ENCODE results near the gene ZNF688.

The ZNF688 gene

DNA sequence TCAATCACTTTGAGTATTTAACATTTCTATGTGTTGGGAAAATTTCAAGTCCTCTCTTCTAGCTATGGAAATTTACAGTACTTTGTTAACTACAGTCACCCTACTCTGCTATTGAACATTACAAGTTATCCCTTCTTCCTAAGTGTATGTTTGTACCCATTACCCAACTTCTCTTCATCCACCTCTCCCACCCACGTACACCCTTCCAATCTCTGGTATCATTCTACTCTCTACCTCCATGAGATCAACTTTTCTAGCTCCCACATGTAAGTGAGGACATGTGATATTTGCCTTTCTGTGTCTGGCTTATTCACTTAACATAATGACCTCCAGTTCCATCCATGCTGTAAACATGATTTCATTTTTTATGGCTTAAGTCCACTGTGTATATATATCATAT, 3.2 kb upstream of the ZNF688 start:
- Histone ChIP-seq H3K18ac (ENCODE audit: low read length) (no peak overlapping the region), H3K9me3 (replicated peaks in 1 of 2; ENCODE audit: control insufficient read depth in 2 of 2, insufficient read depth in 1 of 2, low read depth in 1 of 2, low read length in 2 of 2) (no peaks in the 10 kb centered on the region), H2BK15ac (ENCODE audit: low read length) (no peak overlapping the region), H2BK5ac (ENCODE audit: low read length) (no peak overlapping the region), H4K8ac (ENCODE audit: low read depth, low read length) (no peak overlapping the region), H3K4ac (ENCODE audit: low read length) (no peak overlapping the region), H3K4me3 (ENCODE audit: low read length in 2 of 2) (no peak overlapping the region), H3K79me1 (ENCODE audit: low read depth, low read length) (no peaks in the 10 kb centered on the region), H2AFZ (ENCODE audit: low read length) (no peak overlapping the region), H3K4me2 (ENCODE audit: insufficient read depth, low read length, poor library complexity, severe bottlenecking) (no peak overlapping the region), H3K36me3 (replicated peaks in 1 of 2; ENCODE audit: control insufficient read depth in 2 of 2, insufficient read depth in 2 of 2, low read length in 2 of 2) (peaks cover 10 to 26% of the 10 kb centered on the region in 2 donors), H3K9ac (ENCODE audit: low read depth, low read length, poor library complexity) (no peak overlapping the region), H2AK5ac (ENCODE audit: low read depth, low read length) (no peak overlapping the region), H3K4me1 (ENCODE audit: control insufficient read depth in 2 of 2, insufficient read depth in 1 of 2, low read depth in 1 of 2, low read length in 2 of 2) (peaks cover 0 to 4% of the 10 kb centered on the region in 2 donors), H4K91ac (ENCODE audit: low read depth, low read length, poor library complexity) (no peak overlapping the region), H3K14ac (ENCODE audit: low read length) (no peak overlapping the region), H3K27ac (replicated peaks; ENCODE audit: low read length) (no peak overlapping the region), H2BK120ac (ENCODE audit: low read depth, low read length) (no peak overlapping the region), H3K27me3 (ENCODE audit: control insufficient read depth in 3 of 3, insufficient read depth in 3 of 3, low read depth in 1 of 3, low read length in 3 of 3) (no peaks in the 10 kb centered on the region), H3K23ac (ENCODE audit: low read depth, low read length, poor library complexity) (no peak overlapping the region), H2BK12ac (ENCODE audit: low read length) (no peak overlapping the region)
- WGBS, 2 donors (ENCODE audit: extremely low coverage in 2 of 2, insufficient read length in 2 of 2, insufficient replicate concordance in 1 of 2), result 100% methylated on average over 1 of the region's 1 CpG; no CpG with 5 or more reads in 1 of the 2 donors
- no peak for DNase-seq (ENCODE audit: low spot score)

DNA sequence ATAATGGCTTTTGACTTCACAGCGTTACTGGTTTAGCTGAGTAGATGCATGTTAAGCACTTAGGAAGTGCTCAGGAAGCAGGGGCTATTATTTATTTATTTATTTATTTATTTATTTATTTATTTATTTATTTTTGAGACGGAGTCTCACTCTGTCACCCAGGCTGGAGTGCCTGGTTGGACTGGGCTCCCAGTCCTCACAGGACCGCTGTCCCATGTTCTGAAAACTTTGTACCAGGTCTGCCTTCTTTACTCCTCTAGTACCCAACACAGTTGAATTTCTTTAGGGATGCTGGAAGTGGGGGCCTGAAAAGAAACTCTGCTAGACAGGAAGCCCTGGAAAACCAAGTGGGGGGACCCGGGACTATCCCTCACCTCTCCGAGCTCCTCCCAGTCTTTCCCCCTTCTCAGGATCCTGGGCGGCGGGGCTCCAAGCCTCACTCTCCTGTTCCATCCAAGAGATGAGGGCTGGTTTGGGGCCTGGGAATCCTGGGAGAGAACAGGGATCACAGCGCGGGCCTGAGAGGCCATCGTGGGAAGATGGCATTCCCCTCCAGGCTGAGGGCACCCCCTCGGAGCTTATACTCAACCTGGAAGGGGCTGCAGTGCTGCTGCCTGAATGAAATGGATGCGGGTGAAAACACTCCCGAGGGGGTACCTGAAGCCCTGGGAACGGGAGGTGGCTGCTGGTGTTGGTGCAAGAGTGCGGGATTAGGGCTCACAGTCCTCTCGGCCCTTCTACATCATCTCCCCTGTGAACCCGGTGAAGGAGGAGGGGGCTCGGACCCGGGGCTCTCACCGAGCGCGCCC, 674 bp downstream of the ZNF688 start:
- Histone ChIP-seq H2AK5ac (ENCODE audit: low read depth, low read length) (peak overlapping the region; percentile 68), H4K91ac (ENCODE audit: low read depth, low read length, poor library complexity) (no peak overlapping the region), H3K27me3 (ENCODE audit: control insufficient read depth in 3 of 3, insufficient read depth in 3 of 3, low read depth in 1 of 3, low read length in 3 of 3) (no peaks in the 10 kb centered on the region), H3K9ac (ENCODE audit: low read depth, low read length, poor library complexity) (peak overlapping the region; percentile 97), H2BK5ac (ENCODE audit: low read length) (peak overlapping the region; percentile 97), H2AFZ (ENCODE audit: low read length) (peak overlapping the region; percentile 96), H3K4ac (ENCODE audit: low read length) (peak overlapping the region; percentile 81), H3K9me3 (replicated peaks in 1 of 2; ENCODE audit: control insufficient read depth in 2 of 2, insufficient read depth in 1 of 2, low read depth in 1 of 2, low read length in 2 of 2) (peaks cover 0 to 3% of the 10 kb centered on the region in 2 donors), H3K18ac (ENCODE audit: low read length) (peak overlapping the region; percentile 96), H3K23ac (ENCODE audit: low read depth, low read length, poor library complexity) (peak overlapping the region; percentile 89), H4K8ac (ENCODE audit: low read depth, low read length) (peak overlapping the region; percentile 29), H3K14ac (ENCODE audit: low read length) (peak overlapping the region; percentile 77), H3K4me1 (ENCODE audit: control insufficient read depth in 2 of 2, insufficient read depth in 1 of 2, low read depth in 1 of 2, low read length in 2 of 2) (peaks cover 0 to 4% of the 10 kb centered on the region in 2 donors), H3K4me3 (ENCODE audit: low read length in 2 of 2) (peak overlapping the region; percentile 88 to 94), H3K79me1 (ENCODE audit: low read depth, low read length) (peaks cover 5% of the 10 kb centered on the region), H3K4me2 (ENCODE audit: insufficient read depth, low read length, poor library complexity, severe bottlenecking) (peak overlapping the region; percentile 62), H3K27ac (replicated peaks; ENCODE audit: low read length) (peak overlapping the region; percentile 96), H2BK120ac (ENCODE audit: low read depth, low read length) (no peak overlapping the region), H2BK15ac (ENCODE audit: low read length) (no peak overlapping the region), H3K36me3 (replicated peaks in 1 of 2; ENCODE audit: control insufficient read depth in 2 of 2, insufficient read depth in 2 of 2, low read length in 2 of 2) (peaks cover under 1 to 7% of the 10 kb centered on the region in 2 donors), H2BK12ac (ENCODE audit: low read length) (no peak overlapping the region)
- DNase-seq (ENCODE audit: low spot score), result peak; percentile 23
- WGBS, 2 donors (ENCODE audit: extremely low coverage in 2 of 2, insufficient read length in 2 of 2, insufficient replicate concordance in 1 of 2), result no CpG with 5 or more reads among the region's 22 CpGs

DNA sequence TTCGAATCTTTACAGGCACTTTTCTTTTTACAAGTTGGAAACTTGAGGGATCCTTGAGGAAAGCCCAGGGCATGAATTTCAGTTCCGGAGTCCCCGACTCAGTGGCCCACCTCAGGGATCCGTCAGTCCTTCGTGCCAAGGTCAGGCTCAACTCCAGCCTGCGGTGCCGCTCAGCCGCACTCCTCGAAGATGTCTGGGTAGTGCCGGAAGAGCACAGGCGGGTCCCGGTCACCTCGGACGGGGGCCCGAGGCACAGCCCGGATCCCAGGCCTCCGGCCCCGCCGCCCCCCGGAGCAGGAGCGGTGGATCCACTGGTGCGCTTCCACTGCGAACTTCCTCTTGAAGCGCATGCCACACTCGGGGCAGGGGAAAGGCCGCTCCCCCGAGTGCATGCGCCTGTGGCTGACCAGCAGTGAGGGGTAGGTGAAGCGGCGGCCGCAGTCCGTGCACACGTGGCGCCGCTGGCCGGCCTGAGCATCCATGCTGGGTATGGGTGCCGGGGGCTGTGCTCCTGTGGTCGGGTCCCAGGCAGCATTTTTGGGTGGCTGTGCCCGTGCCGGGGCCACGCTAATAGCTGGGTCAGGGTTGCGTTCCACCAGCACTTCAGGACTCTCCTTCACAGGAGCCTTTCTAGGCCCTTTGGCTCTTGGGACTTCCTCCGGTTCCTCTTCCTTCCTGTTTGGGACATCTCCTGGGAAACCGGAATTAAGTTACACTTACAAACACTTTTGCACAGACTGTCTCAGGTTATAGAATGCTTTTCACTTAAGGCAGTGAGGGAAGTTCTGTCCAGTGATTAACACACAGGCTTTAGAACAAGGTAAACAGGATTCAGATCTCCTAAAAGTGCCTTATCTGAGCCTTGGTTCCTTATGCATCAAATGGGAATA, 1.5 kb downstream of the ZNF688 start:
- peak overlapping the region; percentile 70 for H3K18ac ChIP-seq (ENCODE audit: low read length)
- no peak overlapping the region for H2BK120ac ChIP-seq (ENCODE audit: low read depth, low read length)
- H3K9me3 ChIP-seq (replicated peaks in 1 of 2; ENCODE audit: control insufficient read depth in 2 of 2, insufficient read depth in 1 of 2, low read depth in 1 of 2, low read length in 2 of 2), result peaks cover 0 to 4% of the 10 kb centered on the region in 2 donors
- no peak overlapping the region for H3K4me2 ChIP-seq (ENCODE audit: insufficient read depth, low read length, poor library complexity, severe bottlenecking)
- no CpG with 5 or more reads among the region's 44 CpGs for WGBS, 2 donors (ENCODE audit: extremely low coverage in 2 of 2, insufficient read length in 2 of 2, insufficient replicate concordance in 1 of 2)
- no peak overlapping the region for H2BK15ac ChIP-seq (ENCODE audit: low read length)
- no peaks in the 10 kb centered on the region for H3K27me3 ChIP-seq (ENCODE audit: control insufficient read depth in 3 of 3, insufficient read depth in 3 of 3, low read depth in 1 of 3, low read length in 3 of 3)
- H3K23ac ChIP-seq (ENCODE audit: low read depth, low read length, poor library complexity), result peak overlapping the region; percentile 90
- H4K91ac ChIP-seq (ENCODE audit: low read depth, low read length, poor library complexity), result no peak overlapping the region
- peaks cover 0 to 7% of the 10 kb centered on the region in 2 donors for H3K36me3 ChIP-seq (replicated peaks in 1 of 2; ENCODE audit: control insufficient read depth in 2 of 2, insufficient read depth in 2 of 2, low read length in 2 of 2)
- H3K9ac ChIP-seq (ENCODE audit: low read depth, low read length, poor library complexity), result peak overlapping the region; percentile 25
- H2BK12ac ChIP-seq (ENCODE audit: low read length), result no peak overlapping the region
- H2AK5ac ChIP-seq (ENCODE audit: low read depth, low read length), result peak overlapping the region; percentile 98
- peaks cover 5% of the 10 kb centered on the region for H3K79me1 ChIP-seq (ENCODE audit: low read depth, low read length)
- no peak for DNase-seq (ENCODE audit: low spot score)
- no peak overlapping the region for H3K27ac ChIP-seq (replicated peaks; ENCODE audit: low read length)
- H4K8ac ChIP-seq (ENCODE audit: low read depth, low read length), result no peak overlapping the region
- H2AFZ ChIP-seq (ENCODE audit: low read length), result no peak overlapping the region
- H3K4me1 ChIP-seq (ENCODE audit: control insufficient read depth in 2 of 2, insufficient read depth in 1 of 2, low read depth in 1 of 2, low read length in 2 of 2), result peaks cover 0 to 4% of the 10 kb centered on the region in 2 donors
- H3K14ac ChIP-seq (ENCODE audit: low read length), result no peak overlapping the region
- no peak overlapping the region for H3K4ac ChIP-seq (ENCODE audit: low read length)
- H2BK5ac ChIP-seq (ENCODE audit: low read length), result no peak overlapping the region
- peak overlapping the region in 1 of 2 donors; percentile 94 for H3K4me3 ChIP-seq (ENCODE audit: low read length in 2 of 2)

DNA sequence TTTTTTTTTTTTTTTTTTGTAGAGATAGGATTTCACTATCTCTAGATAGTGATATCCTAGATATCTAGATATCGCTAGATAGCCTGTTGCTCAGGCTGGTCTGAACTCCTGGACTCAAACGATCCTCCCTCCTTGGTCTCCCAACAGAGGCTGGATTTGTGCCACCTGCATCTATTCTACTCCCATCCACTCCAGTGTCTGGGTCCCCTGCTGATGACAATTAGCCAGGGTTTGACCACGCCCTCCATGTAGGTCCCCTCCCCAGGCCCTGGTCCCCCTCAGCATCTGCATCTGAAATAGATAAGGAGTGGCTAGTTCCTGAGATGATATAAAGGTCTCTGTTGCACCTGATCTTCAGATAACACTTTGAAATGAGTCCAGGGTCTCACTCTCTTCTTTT, 2.2 kb downstream of the ZNF688 start:
- Histone ChIP-seq H2AK5ac (ENCODE audit: low read depth, low read length) (no peak overlapping the region), H3K14ac (ENCODE audit: low read length) (no peak overlapping the region), H2BK120ac (ENCODE audit: low read depth, low read length) (no peak overlapping the region), H3K9me3 (replicated peaks in 1 of 2; ENCODE audit: control insufficient read depth in 2 of 2, insufficient read depth in 1 of 2, low read depth in 1 of 2, low read length in 2 of 2) (peaks cover 0 to 4% of the 10 kb centered on the region in 2 donors), H2AFZ (ENCODE audit: low read length) (no peak overlapping the region), H4K8ac (ENCODE audit: low read depth, low read length) (no peak overlapping the region), H3K27me3 (ENCODE audit: control insufficient read depth in 3 of 3, insufficient read depth in 3 of 3, low read depth in 1 of 3, low read length in 3 of 3) (no peaks in the 10 kb centered on the region), H2BK12ac (ENCODE audit: low read length) (no peak overlapping the region), H3K4ac (ENCODE audit: low read length) (no peak overlapping the region), H3K79me1 (ENCODE audit: low read depth, low read length) (peaks cover 5% of the 10 kb centered on the region), H3K27ac (replicated peaks; ENCODE audit: low read length) (no peak overlapping the region), H3K4me1 (ENCODE audit: control insufficient read depth in 2 of 2, insufficient read depth in 1 of 2, low read depth in 1 of 2, low read length in 2 of 2) (peaks cover 0 to 4% of the 10 kb centered on the region in 2 donors), H2BK5ac (ENCODE audit: low read length) (no peak overlapping the region), H3K4me2 (ENCODE audit: insufficient read depth, low read length, poor library complexity, severe bottlenecking) (no peak overlapping the region), H3K23ac (ENCODE audit: low read depth, low read length, poor library complexity) (no peak overlapping the region), H3K36me3 (replicated peaks in 1 of 2; ENCODE audit: control insufficient read depth in 2 of 2, insufficient read depth in 2 of 2, low read length in 2 of 2) (peaks cover 0 to 7% of the 10 kb centered on the region in 2 donors), H3K9ac (ENCODE audit: low read depth, low read length, poor library complexity) (no peak overlapping the region), H3K18ac (ENCODE audit: low read length) (no peak overlapping the region), H2BK15ac (ENCODE audit: low read length) (no peak overlapping the region), H4K91ac (ENCODE audit: low read depth, low read length, poor library complexity) (no peak overlapping the region), H3K4me3 (ENCODE audit: low read length in 2 of 2) (no peak overlapping the region)
- no CpG with 5 or more reads among the region's 3 CpGs for WGBS, 2 donors (ENCODE audit: extremely low coverage in 2 of 2, insufficient read length in 2 of 2, insufficient replicate concordance in 1 of 2)
- DNase-seq (ENCODE audit: low spot score), result no peak
